Muscle layer of duodenum (tissue), 2 donors: ENCODE data around the gene C8B.

Experiments used
- H3K27ac ChIP-seq: one replicate; pipeline ENCODE4 v1.7.0; 2013; ENCODE audit warnings: mild to moderate bottlenecking, low read length
- H3K27me3 ChIP-seq: one replicate; pipeline ENCODE4 v1.7.0; 2013; ENCODE audit warnings: low read depth, mild to moderate bottlenecking, control low read depth, low read length
- H3K36me3 ChIP-seq, 2 donors: one replicate each; pipeline ENCODE4 v1.7.0; 2013; ENCODE audit warnings: low read length in 2 of 2, control low read depth in 1 of 2, mild to moderate bottlenecking in 1 of 2; ENCODE audit not compliant: insufficient read depth in 2 of 2, control insufficient read depth in 1 of 2
- H3K4me1 ChIP-seq, 2 donors: one replicate each; pipeline ENCODE4 v1.7.0; 2013; ENCODE audit warnings: low read length in 2 of 2, mild to moderate bottlenecking in 2 of 2, control low read depth in 1 of 2, moderate library complexity in 1 of 2; ENCODE audit not compliant: insufficient read depth in 2 of 2, control insufficient read depth in 1 of 2
- H3K4me3 ChIP-seq, 2 donors: one replicate each; pipeline ENCODE4 v1.7.0; 2013; ENCODE audit warnings: low read length in 2 of 2, low read depth in 1 of 2, mild to moderate bottlenecking in 1 of 2
- H3K9me3 ChIP-seq, 2 donors: one replicate each; pipeline ENCODE4 v1.7.0; 2013; ENCODE audit warnings: low read length in 2 of 2, control low read depth in 1 of 2, mild to moderate bottlenecking in 1 of 2; ENCODE audit not compliant: control insufficient read depth in 1 of 2
- donor health status: healthy.

Gene C8B

GRCh38 chr1:56915960-56916359, 49.9 kb downstream of the C8B start:
- Histone ChIP-seq H3K36me3 (no peaks in the 10 kb centered on the region), H3K27ac (no peak overlapping the region)

GRCh38 chr1:56912325-56912724, 53.5 kb downstream of the C8B start:
- Histone ChIP-seq H3K36me3 (no peaks in the 10 kb centered on the region), H3K9me3 (no peaks in the 10 kb centered on the region), H3K27ac (no peak overlapping the region), H3K4me1 (no peaks in the 10 kb centered on the region), H3K27me3 (no peaks in the 10 kb centered on the region), H3K4me3 (no peak overlapping the region)

More at GRCh38 chr1:56915960-56916359, 49.9 kb downstream of the C8B start:
- no peak overlapping the region for H3K4me3 ChIP-seq
- H3K4me1 ChIP-seq, result no peaks in the 10 kb centered on the region
- no peaks in the 10 kb centered on the region for H3K9me3 ChIP-seq
- H3K27me3 ChIP-seq, result no peaks in the 10 kb centered on the region

- no peak overlapping the region for H3K27ac ChIP-seq
- H3K9me3 ChIP-seq, result no peaks in the 10 kb centered on the region
- H3K4me1 ChIP-seq, result no peaks in the 10 kb centered on the region
- H3K27me3 ChIP-seq, result no peaks in the 10 kb centered on the region
- H3K36me3 ChIP-seq, result no peaks in the 10 kb centered on the region
- no peak overlapping the region for H3K4me3 ChIP-seq
These were observed 54.5 kb downstream of the C8B start for GRCh38 chr1:56911098-56911938.

GRCh38 chr1:56910441-56910985, 55.3 kb downstream of the C8B start:
- no peaks in the 10 kb centered on the region for H3K9me3 ChIP-seq
- no peaks in the 10 kb centered on the region for H3K27me3 ChIP-seq
- H3K4me3 ChIP-seq, result no peak overlapping the region
- no peaks in the 10 kb centered on the region for H3K4me1 ChIP-seq
- no peak overlapping the region for H3K27ac ChIP-seq
- H3K36me3 ChIP-seq, result no peaks in the 10 kb centered on the region

GRCh38 chr1:56908619-56909221, 57.1 kb downstream of the C8B start:
- no peak overlapping the region for H3K4me3 ChIP-seq
- H3K27ac ChIP-seq, result no peak overlapping the region

GRCh38 chr1:56905667-56906066, 60.1 kb downstream of the C8B start:
- no peaks in the 10 kb centered on the region for H3K36me3 ChIP-seq
- H3K4me3 ChIP-seq, result no peak overlapping the region

More at GRCh38 chr1:56908619-56909221, 57.1 kb downstream of the C8B start:
- no peaks in the 10 kb centered on the region for H3K36me3 ChIP-seq
- no peaks in the 10 kb centered on the region for H3K4me1 ChIP-seq
- no peaks in the 10 kb centered on the region for H3K9me3 ChIP-seq
- H3K27me3 ChIP-seq, result no peaks in the 10 kb centered on the region

GRCh38 chr1:56904663-56905397, 61.0 kb downstream of the C8B start:
- Histone ChIP-seq H3K4me1 (no peaks in the 10 kb centered on the region), H3K27me3 (no peaks in the 10 kb centered on the region), H3K9me3 (no peaks in the 10 kb centered on the region), H3K36me3 (no peaks in the 10 kb centered on the region), H3K4me3 (no peak overlapping the region), H3K27ac (no peak overlapping the region)

More at GRCh38 chr1:56905667-56906066, 60.1 kb downstream of the C8B start:
- H3K27ac ChIP-seq, result no peak overlapping the region
- no peaks in the 10 kb centered on the region for H3K27me3 ChIP-seq
- H3K9me3 ChIP-seq, result no peaks in the 10 kb centered on the region
- H3K4me1 ChIP-seq, result no peaks in the 10 kb centered on the region

GRCh38 chr1:56903778-56904177, 62.0 kb downstream of the C8B start:
- Histone ChIP-seq H3K36me3 (no peaks in the 10 kb centered on the region), H3K4me1 (no peaks in the 10 kb centered on the region), H3K27me3 (no peaks in the 10 kb centered on the region), H3K9me3 (no peaks in the 10 kb centered on the region), H3K27ac (no peak overlapping the region), H3K4me3 (no peak overlapping the region)

- Histone ChIP-seq H3K4me3 (no peak overlapping the region), H3K9me3 (no peaks in the 10 kb centered on the region), H3K27ac (no peak overlapping the region), H3K4me1 (no peaks in the 10 kb centered on the region), H3K27me3 (no peaks in the 10 kb centered on the region), H3K36me3 (no peaks in the 10 kb centered on the region)
These were observed 64.1 kb downstream of the C8B start for GRCh38 chr1:56901716-56902115.

GRCh38 chr1:56898879-56899278, 66.9 kb downstream of the C8B start:
- H3K27ac ChIP-seq, result no peak overlapping the region
- no peak overlapping the region for H3K4me3 ChIP-seq
- no peaks in the 10 kb centered on the region for H3K36me3 ChIP-seq
- H3K9me3 ChIP-seq, result no peaks in the 10 kb centered on the region
- no peaks in the 10 kb centered on the region for H3K4me1 ChIP-seq
- no peaks in the 10 kb centered on the region for H3K27me3 ChIP-seq

GRCh38 chr1:56898005-56898373, 67.8 kb downstream of the C8B start:
- Histone ChIP-seq H3K36me3 (no peaks in the 10 kb centered on the region), H3K4me1 (no peaks in the 10 kb centered on the region), H3K4me3 (no peak overlapping the region), H3K9me3 (no peaks in the 10 kb centered on the region), H3K27ac (no peak overlapping the region), H3K27me3 (no peaks in the 10 kb centered on the region)
